Measurements from ENCODE around the gene ZNF740. TPM values are rescaled to one million over a fixed set of nuclear protein-coding genes. Genes with fewer than 3 reads are reported as not detected.

Gene ZNF740, protein sequence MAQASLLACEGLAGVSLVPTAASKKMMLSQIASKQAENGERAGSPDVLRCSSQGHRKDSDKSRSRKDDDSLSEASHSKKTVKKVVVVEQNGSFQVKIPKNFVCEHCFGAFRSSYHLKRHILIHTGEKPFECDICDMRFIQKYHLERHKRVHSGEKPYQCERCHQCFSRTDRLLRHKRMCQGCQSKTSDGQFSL
- 16.1 and 20.2 TPM in 2 replicates for total RNA-seq

GRCh38 chr12:53180220-53180930 lies at the start of gene ZNF740, which contains the start of gene CSAD:
ZNF740 (plus strand) TSS chr12:53180722; CDS start chr12:53181984, 1,262 bp downstream.
CSAD (minus strand) TSS chr12:53180925; CDS start chr12:53173470, 7,455 bp downstream.

GRCh38 chr12:53207042-53207441 lies 26.5 kb downstream of the ZNF740 start, which contains the start of gene ITGB7:
ITGB7 (minus strand) TSS chr12:53207251; CDS start chr12:53200443, 6,808 bp downstream.

DNA sequence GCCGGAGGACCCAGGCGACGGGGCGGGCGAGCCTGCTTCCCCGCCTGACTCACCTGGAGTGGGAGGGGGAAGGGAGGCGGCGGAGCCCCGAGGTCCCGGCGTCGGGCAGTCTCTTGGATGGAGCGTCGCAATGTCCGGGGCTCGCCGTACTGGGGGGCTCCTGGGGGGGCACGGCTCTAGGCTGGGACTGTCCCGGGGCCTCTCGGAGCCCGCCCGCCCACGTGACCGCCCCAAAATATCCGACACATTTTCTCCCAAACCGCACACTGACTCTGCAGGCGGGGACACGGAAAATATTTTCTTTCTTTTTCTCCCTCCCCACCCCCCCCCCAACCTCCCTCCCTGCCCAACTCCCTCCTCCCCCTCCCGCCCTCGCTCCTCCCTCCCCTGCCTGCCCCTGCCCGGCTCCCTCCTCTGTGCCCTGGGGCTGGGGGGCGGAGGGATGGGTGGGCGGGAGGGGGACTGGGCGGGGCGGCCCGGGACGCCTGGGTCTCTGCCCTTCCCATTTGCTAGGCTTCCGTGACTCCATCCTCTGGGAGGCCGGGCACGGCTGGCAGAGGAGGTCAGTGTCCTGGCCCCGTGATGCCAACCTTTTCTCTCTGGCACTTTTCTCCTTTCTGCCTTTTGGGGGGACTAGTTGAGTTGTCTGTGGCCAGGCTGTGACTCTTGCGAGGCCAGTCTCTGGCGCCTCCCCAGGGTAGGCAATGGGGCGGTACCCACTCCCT lies 51.6 kb downstream of the ZNF740 start, which contains the start of gene RARG:
Gene RARG (minus strand): TSS at position 289 of the 725 bp plus-strand sequence. CDS start 4,664 bp downstream, outside the sequence.

Small RNA genes within 50 kb of the gene (small RNA-seq; reads per million reads assigned to genes)
- gene HIGD1AP1, result not detected
- not detected for gene RNU6-333P

Other genes with a start within 250 kb of the ZNF740 start
- gene KRT18, start 231.6 kb upstream of the ZNF740 start, total RNA-seq, result 2.1 and 4.3 TPM in 2 replicates
- gene EIF4B, start 174.3 kb upstream of the ZNF740 start, total RNA-seq, result 1,075 and 1,228 TPM in 2 replicates
- 61.2 and 85.7 TPM in 2 replicates for gene TNS2, start 130.7 kb upstream of the ZNF740 start, total RNA-seq
- 26.8 and 32.0 TPM in 2 replicates for gene SPRYD3, start 101.3 kb upstream of the ZNF740 start, total RNA-seq
- 242 and 329 TPM in 2 replicates for gene IGFBP6, start 83.1 kb upstream of the ZNF740 start, total RNA-seq
- gene SOAT2, start 77.2 kb upstream of the ZNF740 start, total RNA-seq, result under 0.01 and 0.11 TPM in 2 replicates
- gene CSAD, start 203 bp downstream of the ZNF740 start, total RNA-seq, result 9.0 and 10.1 TPM in 2 replicates
- gene ITGB7, start 26.5 kb downstream of the ZNF740 start, total RNA-seq, result 1.3 and 4.1 TPM in 2 replicates
- gene RARG, start 51.5 kb downstream of the ZNF740 start, total RNA-seq, result 69.8 and 70.6 TPM in 2 replicates
- 3.7 and 6.2 TPM in 2 replicates for gene ESPL1, start 87.6 kb downstream of the ZNF740 start, total RNA-seq
- 514 and 560 TPM in 2 replicates for gene PFDN5, start 114.8 kb downstream of the ZNF740 start, total RNA-seq
- gene MYG1, start 119.0 kb downstream of the ZNF740 start, total RNA-seq, result 34.8 and 41.3 TPM in 2 replicates
- 32.1 and 33.1 TPM in 2 replicates for gene AAAS, start 140.9 kb downstream of the ZNF740 start, total RNA-seq
- under 0.01 TPM in 1 of 2 replicates, not detected in the other for gene SP7, start 155.6 kb downstream of the ZNF740 start, total RNA-seq
- gene SP1, start 199.5 kb downstream of the ZNF740 start, total RNA-seq, result 48.2 and 51.1 TPM in 2 replicates
- not detected in 2 replicates for gene AMHR2, start 243.1 kb downstream of the ZNF740 start, total RNA-seq